A549 (cell line): Measurements from ENCODE around the gene DTWD2. TPM values are rescaled to one million over a fixed set of nuclear protein-coding genes. Genes with fewer than 3 reads are reported as not detected.

Experiments used
- ATAC-seq, 2 experiments: fragments of 200-7000 bp in 1 of 2; fragments of >200 bp in 1 of 2; cut with Nextera tagmentation in 1 of 2; cut with Tn5 transposase in 1 of 2; 3 replicates each; pipeline versions ENCODE4 v1.8.0 to v1.9.1; 2018 to 2020; ENCODE audit warnings: mild to moderate bottlenecking in 1 of 2, moderate library complexity in 1 of 2
- CTCF ChIA-PET: fragments of 300-600 bp; sonication (Branson Sonifier 250); formaldehyde crosslinking; extraction: SDS; loops from one replicate; lab custom pipeline; 2021; ENCODE audit warnings: antibody characterized with exemption, inconsistent platforms; lab: Yijun Ruan, JAX
- POLR2A ChIA-PET: fragments of 350-600 bp; formaldehyde crosslinking; extraction: SDS; loops from one replicate; lab custom pipeline; 2021; ENCODE audit warnings: antibody characterized with exemption, inconsistent platforms; lab: Yijun Ruan, JAX
- DNase-seq, 2 experiments: peaks; one replicate each; pipeline versions ENCODE4 v3.0.0 to v3.0.0-alpha.2; 2011 to 2016; ENCODE audit warnings: low read depth in 1 of 2, low spot score in 1 of 2
- FAIRE-seq: peaks from 2 replicates; lab custom pipeline; 2011; peaks lifted over from hg19 to GRCh38; lab: Jason Lieb, UNC
- H3K27ac ChIP-seq, 2 experiments: fragments of >200 bp; sonication (Bioruptor Twin); formaldehyde crosslinking; 3 replicates each; pipeline ENCODE4 v1.5.1; 2016 to 2017
- H3K4me1 ChIP-seq: fragments of >200 bp; sonication (Bioruptor Twin); formaldehyde crosslinking; 3 replicates; pipeline ENCODE4 v1.6.1; 2016
- H3K4me2 ChIP-seq: fragments of >200 bp; sonication (Bioruptor Twin); formaldehyde crosslinking; 3 replicates; pipeline ENCODE4 v1.6.1; 2016
- H3K4me3 ChIP-seq: fragments of >200 bp; sonication (Bioruptor Twin); formaldehyde crosslinking; 3 replicates; pipeline ENCODE4 v1.5.1; 2016
- H3K9me3 ChIP-seq: fragments of >200 bp; sonication (Bioruptor Twin); formaldehyde crosslinking; 3 replicates; pipeline ENCODE4 v1.6.1; 2016
- BHLHE40 ChIP-seq: IDR thresholded peaks from 2 replicates; pipeline ENCODE4 v1.6.1; 2012; ENCODE audit warnings: low read depth, low read length, inconsistent platforms
- CBX2 ChIP-seq: fragments of 200-600 bp; sonication (generic); IDR thresholded peaks from 2 replicates; pipeline ENCODE4 v1.6.1; 2016; ENCODE audit warnings: low read depth, mild to moderate bottlenecking, borderline replicate concordance
- CBX8 ChIP-seq: fragments of 200-600 bp; sonication (generic); IDR thresholded peaks from 2 replicates; pipeline ENCODE4 v1.6.1; 2016
- CEBPB ChIP-seq, 2 experiments: fragments of >200 bp in 1 of 2; sonication (Bioruptor Twin) in 1 of 2; formaldehyde crosslinking in 1 of 2; IDR thresholded peaks; 2 replicates each; pipeline ENCODE4 v1.6.1; 2012 to 2016
- CTCF ChIP-seq: fragments of >200 bp; sonication (Bioruptor Twin); formaldehyde crosslinking; IDR thresholded peaks from 3 replicates; pipeline ENCODE4 v1.5.1; 2016
- E2F6 ChIP-seq: IDR thresholded peaks from 2 replicates; pipeline ENCODE4 v1.6.1; 2012; ENCODE audit warnings: low read depth, borderline replicate concordance
- EHMT2 ChIP-seq: fragments of 200-600 bp; sonication (generic); IDR thresholded peaks from 2 replicates; pipeline ENCODE4 v1.6.1; 2016; ENCODE audit warnings: antibody characterized with exemption, low read depth, mild to moderate bottlenecking, moderate library complexity
- FOSL2 ChIP-seq, 2 experiments: fragments of 450-650 bp in 1 of 2; fragments of >200 bp in 1 of 2; sonication (Bioruptor Twin) in 1 of 2; formaldehyde crosslinking; IDR thresholded peaks; 2 replicates each; pipeline versions ENCODE4 v1.5.0 to v1.6.1; 2016 to 2020; ENCODE audit warnings: mild to moderate bottlenecking in 1 of 2, moderate library complexity in 1 of 2
- GATA3 ChIP-seq: IDR thresholded peaks from 2 replicates; pipeline ENCODE4 v1.6.1; 2012; ENCODE audit warnings: borderline replicate concordance
- HOXA7 ChIP-seq: fragments of 250-450 bp; sonication (Bioruptor Pico); IDR thresholded peaks from 2 replicates; pipeline ENCODE4 v1.5.0; 2020; ENCODE audit warnings: mild to moderate bottlenecking, moderate library complexity
- HOXB13 ChIP-seq: fragments of 250-450 bp; sonication (Bioruptor Pico); IDR thresholded peaks from 2 replicates; pipeline ENCODE4 v1.5.0; 2020; ENCODE audit warnings: low read depth, mild to moderate bottlenecking, moderate library complexity
- HOXB5 ChIP-seq: fragments of 250-450 bp; sonication (Bioruptor Pico); IDR thresholded peaks from 2 replicates; pipeline ENCODE4 v1.5.0; 2020; ENCODE audit warnings: mild to moderate bottlenecking, moderate library complexity
- JUN ChIP-seq, 2 experiments: fragments of >200 bp; sonication (Bioruptor Twin); formaldehyde crosslinking; IDR thresholded peaks; 2 replicates in 1 of 2; 3 replicates in 1 of 2; pipeline ENCODE4 v1.6.1; 2016 to 2017
- KDM5A ChIP-seq: fragments of 200-600 bp; sonication (generic); IDR thresholded peaks from 2 replicates; pipeline ENCODE4 v1.6.1; 2016; ENCODE audit warnings: antibody characterized with exemption, mild to moderate bottlenecking
- MAX ChIP-seq: IDR thresholded peaks from 2 replicates; pipeline ENCODE4 v1.6.1; 2012
- MAZ ChIP-seq: fragments of 150-350 bp; IDR thresholded peaks from 2 replicates; pipeline ENCODE4 v1.6.1; 2014; ENCODE audit warnings: antibody characterized with exemption, low read depth, low read length, borderline replicate concordance
- PBX3 ChIP-seq: IDR thresholded peaks from 2 replicates; pipeline ENCODE4 v1.6.1; 2012
- PHF8 ChIP-seq: fragments of 200-600 bp; sonication (generic); IDR thresholded peaks from 2 replicates; pipeline ENCODE4 v1.6.1; 2016; ENCODE audit warnings: low read depth, mild to moderate bottlenecking, antibody characterized with exemption, moderate library complexity, borderline replicate concordance
- RAD21 ChIP-seq, 2 experiments: fragments of >200 bp in 1 of 2; sonication (Bioruptor Twin) in 1 of 2; formaldehyde crosslinking in 1 of 2; IDR thresholded peaks in 1 of 2; conservative IDR thresholded peaks in 1 of 2; 2 replicates in 1 of 2; 3 replicates in 1 of 2; pipeline ENCODE4 v1.6.1; 2012 to 2018; ENCODE audit warnings: inconsistent platforms in 1 of 2
- RCOR1 ChIP-seq: fragments of 150-350 bp; IDR thresholded peaks from 2 replicates; pipeline ENCODE4 v1.6.1; 2014; ENCODE audit warnings: antibody characterized with exemption, low read length, low read depth
- polyA plus RNA-seq, 4 experiments: library from polyadenylated mRNA; depleted of rRNA in 3 of 4; stranded (reverse); fragments of >200 nt; fragmentation: RNase III in 1 of 4; extraction: RNeasy Plus Mini Kit Qiagen cat#74134 plus additional on column Dnase treatment in 1 of 4; gene quantifications; 2 replicates in 3 of 4; 3 replicates in 1 of 4; pipeline ENCODE4 v1.2.3, GENCODE V29; 2011 to 2017
- TF ChIP-seq, protein P1 (sequence below): fragments of 450-650 bp; IDR thresholded peaks from 2 replicates; pipeline ENCODE4 v1.6.1; 2014; ENCODE audit warnings: antibody characterized with exemption
- TF ChIP-seq, protein P2 (sequence below): fragments of >200 bp; sonication (Bioruptor Twin); formaldehyde crosslinking; IDR thresholded peaks from 3 replicates; pipeline ENCODE4 v1.6.1; 2016

The DTWD2 gene
- polyA plus RNA-seq, 2 of the 4 experiments (the other 2 are of a cell fraction): 3.7 to 4.8 TPM

DNA sequence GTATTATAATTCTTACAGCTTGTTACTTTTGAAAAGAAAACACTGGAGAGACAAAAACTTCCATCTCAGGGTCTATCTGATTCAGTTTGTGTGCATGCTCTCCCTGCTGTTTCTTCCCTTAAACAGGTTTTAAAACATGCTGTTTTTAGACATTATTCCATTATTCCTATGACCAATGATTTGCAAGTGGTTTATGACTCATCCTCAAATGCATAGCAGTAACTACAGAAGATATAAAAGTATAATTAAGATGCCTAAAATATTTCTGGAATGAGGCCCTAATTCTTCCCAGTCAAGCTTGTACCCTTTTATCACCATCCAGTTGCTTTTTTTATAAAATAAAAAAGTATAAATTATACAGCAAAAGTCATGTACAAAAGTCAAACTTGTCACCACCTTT lies 3.7 kb downstream of the DTWD2 start:
- DNase-seq (no peak), FAIRE-seq (no peak), ATAC-seq (no peak)
- ChIA-PET POLR2A (no interaction called here), CTCF (interaction anchor here (0.6 to 8.5 kb wide), 4 partner anchors 425 to 2000 kb away, joined by 3 to 173 read pairs (median 3); no protein-coding TSS in a partner anchor)
- Histone ChIP-seq H3K27ac (no peak overlapping the region), H3K4me1 (peaks cover 16% of the 10 kb centered on the region; the same call in 2 of the 3 replicates), H3K9me3 (no peaks in the 10 kb centered on the region), H3K4me2 (no peak overlapping the region), H3K4me3 (no peak overlapping the region)
- TF ChIP-seq FOSL2 (IDR thresholded peaks at IDR 0.05): no peak
- peak; percentile 59 for TF ChIP-seq FOSL2 (CRISPR knock-in tag; IDR thresholded peaks at IDR 0.05)
- TF ChIP-seq, protein P1, sequence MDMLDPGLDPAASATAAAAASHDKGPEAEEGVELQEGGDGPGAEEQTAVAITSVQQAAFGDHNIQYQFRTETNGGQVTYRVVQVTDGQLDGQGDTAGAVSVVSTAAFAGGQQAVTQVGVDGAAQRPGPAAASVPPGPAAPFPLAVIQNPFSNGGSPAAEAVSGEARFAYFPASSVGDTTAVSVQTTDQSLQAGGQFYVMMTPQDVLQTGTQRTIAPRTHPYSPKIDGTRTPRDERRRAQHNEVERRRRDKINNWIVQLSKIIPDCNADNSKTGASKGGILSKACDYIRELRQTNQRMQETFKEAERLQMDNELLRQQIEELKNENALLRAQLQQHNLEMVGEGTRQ: no peak

GRCh38 chr5:118981783-118982182 lies 6.6 kb downstream of the DTWD2 start:
- H3K4me1 ChIP-seq: peaks cover 4% of the 10 kb centered on the region; the same call in 1 of the 3 replicates
- H3K9me3 ChIP-seq: 0 out of 3 replicates have a peak, but pooled peaks cover 5% of the 10 kb centered on the region
- H3K4me3 ChIP-seq: no peak overlapping the region
- ChIA-PET POLR2A (no interaction called here), CTCF (interaction anchor here (0.6 kb wide), 1 partner anchor 207 kb away, joined by 3 read pairs; no protein-coding TSS in a partner anchor)
- H3K4me2 ChIP-seq: no peak overlapping the region
- ATAC-seq: no peak
- TF ChIP-seq PBX3 (no peak), CBX8 (no peak), RAD21 (conservative IDR thresholded peaks at IDR 0.05 in 1 of 2, IDR thresholded peaks at IDR 0.05 in 1 of 2) (no peak), PHF8 (no peak), CEBPB (IDR thresholded peaks at IDR 0.05) (no peak), CTCF (no peak), JUN (IDR thresholded peaks at IDR 0.05) (no peak), MAZ (no peak), E2F6 (no peak), BHLHE40 (no peak), EHMT2 (no peak), MAX (no peak), CBX2 (no peak), HOXB5 (no peak), KDM5A (no peak), GATA3 (no peak), HOXA7 (CRISPR knock-in tag) (no peak), HOXB13 (CRISPR knock-in tag) (no peak), RCOR1 (no peak)
- TF ChIP-seq, protein P2, sequence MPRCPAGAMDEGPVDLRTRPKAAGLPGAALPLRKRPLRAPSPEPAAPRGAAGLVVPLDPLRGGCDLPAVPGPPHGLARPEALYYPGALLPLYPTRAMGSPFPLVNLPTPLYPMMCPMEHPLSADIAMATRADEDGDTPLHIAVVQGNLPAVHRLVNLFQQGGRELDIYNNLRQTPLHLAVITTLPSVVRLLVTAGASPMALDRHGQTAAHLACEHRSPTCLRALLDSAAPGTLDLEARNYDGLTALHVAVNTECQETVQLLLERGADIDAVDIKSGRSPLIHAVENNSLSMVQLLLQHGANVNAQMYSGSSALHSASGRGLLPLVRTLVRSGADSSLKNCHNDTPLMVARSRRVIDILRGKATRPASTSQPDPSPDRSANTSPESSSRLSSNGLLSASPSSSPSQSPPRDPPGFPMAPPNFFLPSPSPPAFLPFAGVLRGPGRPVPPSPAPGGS: no peak
- H3K27ac ChIP-seq: no peak overlapping the region
- DNase-seq: no peak
- no peak for FAIRE-seq
